ENCODE measurements around the gene SLC7A4.

DNA sequence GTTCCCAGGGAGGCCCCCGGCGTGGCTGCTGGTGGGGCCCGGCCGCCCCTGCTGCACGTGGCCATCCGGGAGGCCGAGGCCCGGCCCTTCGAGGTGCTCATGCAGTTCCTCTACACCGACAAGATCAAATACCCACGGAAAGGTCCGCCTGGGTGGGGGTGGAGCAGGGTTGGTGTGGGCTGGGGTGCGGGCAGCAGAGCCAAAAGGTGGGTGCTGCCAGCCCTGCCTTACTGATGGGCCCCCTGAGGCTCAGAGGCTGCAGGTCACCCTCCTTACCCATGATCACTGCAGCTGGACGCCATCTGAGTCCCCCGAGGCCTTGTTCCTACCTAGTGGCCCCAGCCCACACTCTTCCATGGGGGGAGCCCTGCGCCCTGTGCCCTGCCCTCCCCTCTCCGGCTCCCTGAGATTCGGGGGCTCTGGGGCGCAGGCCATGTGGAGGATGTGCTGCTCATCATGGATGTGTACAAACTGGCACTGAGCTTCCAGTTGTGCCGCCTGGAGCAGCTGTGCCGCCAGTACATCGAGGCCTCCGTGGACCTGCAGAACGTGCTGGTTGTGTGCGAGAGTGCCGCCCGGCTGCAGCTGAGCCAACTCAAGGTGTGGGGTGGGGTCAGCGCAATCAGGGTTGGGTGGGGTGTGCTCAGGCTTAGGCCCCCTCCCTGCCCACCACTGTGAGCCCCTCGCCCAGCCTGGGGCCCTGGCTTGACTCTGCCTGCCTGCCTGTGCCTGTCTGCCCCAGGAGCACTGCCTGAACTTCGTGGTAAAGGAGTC lies 38.0 kb downstream of the SLC7A4 start:
- TF ChIP-seq, protein P1, sequence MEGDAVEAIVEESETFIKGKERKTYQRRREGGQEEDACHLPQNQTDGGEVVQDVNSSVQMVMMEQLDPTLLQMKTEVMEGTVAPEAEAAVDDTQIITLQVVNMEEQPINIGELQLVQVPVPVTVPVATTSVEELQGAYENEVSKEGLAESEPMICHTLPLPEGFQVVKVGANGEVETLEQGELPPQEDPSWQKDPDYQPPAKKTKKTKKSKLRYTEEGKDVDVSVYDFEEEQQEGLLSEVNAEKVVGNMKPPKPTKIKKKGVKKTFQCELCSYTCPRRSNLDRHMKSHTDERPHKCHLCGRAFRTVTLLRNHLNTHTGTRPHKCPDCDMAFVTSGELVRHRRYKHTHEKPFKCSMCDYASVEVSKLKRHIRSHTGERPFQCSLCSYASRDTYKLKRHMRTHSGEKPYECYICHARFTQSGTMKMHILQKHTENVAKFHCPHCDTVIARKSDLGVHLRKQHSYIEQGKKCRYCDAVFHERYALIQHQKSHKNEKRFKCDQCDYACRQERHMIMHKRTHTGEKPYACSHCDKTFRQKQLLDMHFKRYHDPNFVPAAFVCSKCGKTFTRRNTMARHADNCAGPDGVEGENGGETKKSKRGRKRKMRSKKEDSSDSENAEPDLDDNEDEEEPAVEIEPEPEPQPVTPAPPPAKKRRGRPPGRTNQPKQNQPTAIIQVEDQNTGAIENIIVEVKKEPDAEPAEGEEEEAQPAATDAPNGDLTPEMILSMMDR (IDR thresholded peaks at IDR 0.05): no peak
- no peak for TF ChIP-seq POLR2A (IDR thresholded peaks at IDR 0.05)

Measured in adrenal gland (tissue), 5 donors.